ENCODE measurements around the gene PLEKHA5.
A peak's percentile ranks its signal among the peaks of the same experiment; 100 is the strongest.
"Not testable (repeated sequence)": the region's sequence is repeated elsewhere in the genome, so short reads cannot be mapped to it uniquely, and the experiment has no call there.

Gene PLEKHA5

GRCh38 chr12:19375888-19376287, 246.4 kb downstream of the PLEKHA5 start:
- no peak for DNase-seq (ENCODE audit: extremely low read depth, low read depth)
- TF ChIP-seq CTCF (IDR thresholded peaks at IDR 0.05; ENCODE audit: low read depth, low read length): no peak

- TF ChIP-seq CTCF (IDR thresholded peaks at IDR 0.05; ENCODE audit: low read depth, low read length): no peak
- no peak for DNase-seq (ENCODE audit: extremely low read depth, low read depth)
Measured at GRCh38 chr12:19376691-19377090, 247.2 kb downstream of the PLEKHA5 start.

- no peak for TF ChIP-seq CTCF (IDR thresholded peaks at IDR 0.05; ENCODE audit: low read depth, low read length)
- DNase-seq (ENCODE audit: extremely low read depth, low read depth): peak; percentile 36
Measured at GRCh38 chr12:19382111-19382526, 252.6 kb downstream of the PLEKHA5 start.

GRCh38 chr12:19382563-19382962, 253.0 kb downstream of the PLEKHA5 start:
- no peak for TF ChIP-seq CTCF (IDR thresholded peaks at IDR 0.05; ENCODE audit: low read depth, low read length)
- DNase-seq (ENCODE audit: extremely low read depth, low read depth): no peak

- DNase-seq (ENCODE audit: extremely low read depth, low read depth): no peak
- no peak for TF ChIP-seq CTCF (IDR thresholded peaks at IDR 0.05; ENCODE audit: low read depth, low read length)
Measured at GRCh38 chr12:19387161-19387560, 257.6 kb downstream of the PLEKHA5 start.

- TF ChIP-seq CTCF (IDR thresholded peaks at IDR 0.05; ENCODE audit: low read depth, low read length): no peak
Measured at GRCh38 chr12:19388131-19388549, 258.6 kb downstream of the PLEKHA5 start.

GRCh38 chr12:19390051-19390598, 260.6 kb downstream of the PLEKHA5 start:
- no peak for TF ChIP-seq CTCF (IDR thresholded peaks at IDR 0.05; ENCODE audit: low read depth, low read length)
- DNase-seq (ENCODE audit: extremely low read depth, low read depth): no peak

More at GRCh38 chr12:19388131-19388549, 258.6 kb downstream of the PLEKHA5 start:
- no peak for DNase-seq (ENCODE audit: extremely low read depth, low read depth)

GRCh38 chr12:19392644-19393043, 263.1 kb downstream of the PLEKHA5 start:
- DNase-seq (ENCODE audit: extremely low read depth, low read depth): not testable (repeated sequence)

Measured in AG09319 (cell line).